Astrocyte of the spinal cord (primary cell): ENCODE measurements around the gene CDKL5.

Source experiments
- DNase-seq: peaks from one replicate; pipeline ENCODE4 v3.0.0; 2011; ENCODE audit warnings: low read depth, low spot score
- H3K4me3 ChIP-seq: 2 replicates; pipeline ENCODE4 v1.5.1; 2011; ENCODE audit warnings: low read depth, mild to moderate bottlenecking, low read length, moderate library complexity
- in situ Hi-C: cut with HindIII; loops from 2 replicates; pipeline ENCODE4 v1.10.0; 2017; ENCODE audit warnings: low sequenced_read_pairs
- TF ChIP-seq, protein P1 (sequence below): IDR thresholded peaks from 2 replicates; pipeline ENCODE4 v1.5.1; 2012; ENCODE audit warnings: low read depth, mild to moderate bottlenecking, low read length, inconsistent platforms

CDKL5 gene

DNA sequence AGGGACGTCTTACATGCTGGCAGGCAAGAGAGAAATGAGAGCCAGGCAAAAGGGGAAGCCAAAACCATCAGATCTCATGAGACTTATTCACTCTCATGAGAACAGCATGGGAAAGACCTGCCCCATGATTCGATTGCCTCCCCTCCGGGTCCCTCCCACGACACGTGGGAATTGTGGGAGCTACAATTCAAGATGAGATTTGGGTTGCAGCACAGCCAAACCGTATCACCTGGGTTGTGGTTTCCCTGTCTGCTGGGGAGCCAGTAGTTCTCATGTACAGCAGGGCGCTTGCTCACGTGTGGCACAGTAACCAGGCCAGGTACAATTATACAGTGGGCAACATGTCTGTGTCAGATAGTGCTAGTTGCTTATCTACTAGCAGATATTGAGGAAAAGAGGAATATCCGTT is 257.6 kb downstream of the CDKL5 start:
- no peak for DNase-seq
- H3K4me3 ChIP-seq = no peak overlapping the region
- TF ChIP-seq, protein P1, sequence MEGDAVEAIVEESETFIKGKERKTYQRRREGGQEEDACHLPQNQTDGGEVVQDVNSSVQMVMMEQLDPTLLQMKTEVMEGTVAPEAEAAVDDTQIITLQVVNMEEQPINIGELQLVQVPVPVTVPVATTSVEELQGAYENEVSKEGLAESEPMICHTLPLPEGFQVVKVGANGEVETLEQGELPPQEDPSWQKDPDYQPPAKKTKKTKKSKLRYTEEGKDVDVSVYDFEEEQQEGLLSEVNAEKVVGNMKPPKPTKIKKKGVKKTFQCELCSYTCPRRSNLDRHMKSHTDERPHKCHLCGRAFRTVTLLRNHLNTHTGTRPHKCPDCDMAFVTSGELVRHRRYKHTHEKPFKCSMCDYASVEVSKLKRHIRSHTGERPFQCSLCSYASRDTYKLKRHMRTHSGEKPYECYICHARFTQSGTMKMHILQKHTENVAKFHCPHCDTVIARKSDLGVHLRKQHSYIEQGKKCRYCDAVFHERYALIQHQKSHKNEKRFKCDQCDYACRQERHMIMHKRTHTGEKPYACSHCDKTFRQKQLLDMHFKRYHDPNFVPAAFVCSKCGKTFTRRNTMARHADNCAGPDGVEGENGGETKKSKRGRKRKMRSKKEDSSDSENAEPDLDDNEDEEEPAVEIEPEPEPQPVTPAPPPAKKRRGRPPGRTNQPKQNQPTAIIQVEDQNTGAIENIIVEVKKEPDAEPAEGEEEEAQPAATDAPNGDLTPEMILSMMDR = no peak
- in situ Hi-C loops = no loop called here

GRCh38 chrX:18687856-18688495 is 262.6 kb downstream of the CDKL5 start:
- H3K4me3 ChIP-seq = no peak overlapping the region
- DNase-seq = no peak
- in situ Hi-C loops = no loop called here
- TF ChIP-seq, protein P1 = no peak

DNA sequence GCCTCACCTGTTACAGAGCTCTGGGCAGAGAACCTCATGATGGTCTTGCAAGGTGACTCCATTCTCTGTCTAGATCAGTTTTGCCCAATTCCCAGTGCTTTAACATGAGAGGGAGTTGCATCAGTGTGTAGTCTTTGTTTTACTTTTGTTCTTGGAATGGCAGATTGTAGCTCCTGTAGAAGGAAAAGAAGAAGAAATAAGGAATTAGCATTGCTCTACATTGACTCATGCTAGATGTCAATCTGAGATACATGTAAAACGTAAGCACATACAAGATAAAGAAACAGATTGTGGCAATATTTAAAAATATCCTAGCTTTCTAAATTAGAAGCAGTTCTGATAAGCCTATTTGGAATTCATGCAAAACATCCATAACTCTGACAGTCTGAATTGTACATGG is 266.0 kb downstream of the CDKL5 start:
- no peak for DNase-seq
- in situ Hi-C loops = no loop called here
- no peak overlapping the region for H3K4me3 ChIP-seq
- TF ChIP-seq, protein P1 = no peak

DNA sequence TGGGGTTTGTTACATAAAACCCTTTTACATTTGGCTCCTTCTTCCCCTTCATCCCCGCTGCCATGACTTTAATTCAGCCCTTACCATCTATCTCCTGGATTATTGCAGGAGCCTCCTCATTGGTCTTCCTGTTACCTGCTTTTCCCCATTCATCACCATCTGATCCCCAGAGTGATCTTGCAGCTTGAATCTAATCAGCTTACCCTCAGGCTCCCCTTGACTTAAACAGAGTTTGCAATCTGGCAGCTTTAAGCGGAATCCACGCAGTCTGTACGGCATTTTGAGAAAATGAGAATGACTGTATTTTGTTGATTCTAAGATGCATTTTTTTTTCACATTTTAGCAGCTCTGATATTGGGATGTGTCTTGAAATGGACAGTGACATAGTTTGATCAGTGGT is 267.1 kb downstream of the CDKL5 start:
- TF ChIP-seq, protein P1 = no peak
- in situ Hi-C loops = no loop called here
- no peak for DNase-seq
- H3K4me3 ChIP-seq = no peak overlapping the region

DNA sequence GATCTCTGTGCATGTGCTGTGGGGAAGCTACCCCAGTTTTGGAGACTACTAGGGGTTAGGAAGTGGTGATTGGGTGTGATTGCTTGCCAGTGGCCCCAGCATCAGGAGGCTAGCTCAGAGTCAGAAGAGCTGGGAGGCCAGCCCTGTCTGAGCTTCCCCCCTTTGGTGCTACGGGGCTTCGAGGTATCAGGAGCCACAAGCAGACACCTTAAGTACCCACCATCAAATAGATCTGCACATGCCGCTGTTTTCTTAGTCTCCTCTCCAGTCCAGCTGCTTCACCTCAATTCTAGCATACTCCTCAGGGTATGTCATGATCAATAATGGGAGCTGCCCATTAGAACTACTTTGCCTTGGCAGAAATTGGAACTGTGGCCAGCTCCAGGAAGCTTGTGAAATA is 271.2 kb downstream of the CDKL5 start:
- in situ Hi-C loops = no loop called here

GRCh38 chrX:18698737-18699650 is 273.6 kb downstream of the CDKL5 start:
- in situ Hi-C loops = no loop called here
- no peak overlapping the region for H3K4me3 ChIP-seq
- TF ChIP-seq, protein P1 = no peak
- no peak for DNase-seq

More for the DNA sequence above, 271.2 kb downstream of the CDKL5 start:
- no peak for DNase-seq
- no peak overlapping the region for H3K4me3 ChIP-seq
- TF ChIP-seq, protein P1 = no peak
